ENCODE measurements around the gene SCCPDH.
"Not testable (repeated sequence)": the region's sequence is repeated elsewhere in the genome, so short reads cannot be mapped to it uniquely, and the experiment has no call there.

Gene SCCPDH

GRCh38 chr1:246724731-246725095 is 504 bp downstream of the SCCPDH start:
- in situ Hi-C loops (cut with MboI; ENCODE audit: low pct_unique_long_range_greater_than_20kb, low sequenced_read_pairs, unreplicated experiment), result no loop called here
- TF ChIP-seq CTCF (IDR thresholded peaks at IDR 0.05; ENCODE audit: extremely low read depth, insufficient read depth, missing control alignments), result no peak
- no peak for DNase-seq (ENCODE audit: low spot score)

DNA sequence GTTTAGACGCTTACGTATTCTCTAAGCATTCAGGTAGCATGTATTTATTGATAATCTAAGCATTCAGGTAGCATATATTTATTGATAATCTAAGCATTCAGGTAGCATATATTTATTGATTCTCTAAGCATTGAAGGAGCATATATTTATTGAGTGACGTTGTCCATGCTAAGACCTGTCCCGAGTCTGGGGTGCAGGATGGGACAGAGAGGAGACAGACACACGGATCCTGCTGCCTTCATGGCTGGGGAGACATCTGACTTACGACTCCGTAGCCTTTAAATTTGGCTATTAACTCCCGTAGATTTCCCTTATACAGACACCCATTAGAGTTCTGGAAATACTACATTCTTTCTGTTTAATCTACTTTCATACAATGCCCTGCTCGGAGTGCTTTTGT is 982 bp downstream of the SCCPDH start:
- DNase-seq (ENCODE audit: low spot score), result no peak
- TF ChIP-seq CTCF (IDR thresholded peaks at IDR 0.05; ENCODE audit: extremely low read depth, insufficient read depth, missing control alignments), result no peak
- in situ Hi-C loops (cut with MboI; ENCODE audit: low pct_unique_long_range_greater_than_20kb, low sequenced_read_pairs, unreplicated experiment), result no loop called here

GRCh38 chr1:246726255-246726679 is 2.1 kb downstream of the SCCPDH start:
- no peak for DNase-seq (ENCODE audit: low spot score)
- TF ChIP-seq CTCF (IDR thresholded peaks at IDR 0.05; ENCODE audit: extremely low read depth, insufficient read depth, missing control alignments), result no peak
- in situ Hi-C loops (cut with MboI; ENCODE audit: low pct_unique_long_range_greater_than_20kb, low sequenced_read_pairs, unreplicated experiment), result no loop called here

- no peak for TF ChIP-seq CTCF (IDR thresholded peaks at IDR 0.05; ENCODE audit: extremely low read depth, insufficient read depth, missing control alignments)
- DNase-seq (ENCODE audit: low spot score), result no peak
- in situ Hi-C loops (cut with MboI; ENCODE audit: low pct_unique_long_range_greater_than_20kb, low sequenced_read_pairs, unreplicated experiment), result no loop called here
Measured at GRCh38 chr1:246726881-246727280, 2.7 kb downstream of the SCCPDH start.

DNA sequence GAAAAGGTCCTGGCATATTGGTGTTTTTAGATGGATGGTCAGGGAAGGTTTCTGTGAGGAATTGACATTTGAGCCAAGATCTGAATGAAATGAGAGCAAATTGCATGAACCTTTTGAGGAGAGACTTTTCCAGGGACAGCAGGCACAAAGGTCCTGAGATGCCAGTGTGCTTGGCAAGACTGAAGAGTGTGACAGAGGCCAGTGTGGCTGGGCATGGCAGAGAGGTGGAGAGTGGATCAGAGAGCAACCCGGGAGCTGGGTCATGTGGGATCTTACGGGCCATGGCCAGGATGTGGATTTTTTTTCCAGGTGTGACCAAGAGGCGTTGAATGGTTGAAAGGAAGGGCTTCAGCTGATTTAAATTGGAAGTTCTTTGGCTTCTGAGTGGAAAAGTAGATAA is 3.4 kb downstream of the SCCPDH start:
- no peak for TF ChIP-seq CTCF (IDR thresholded peaks at IDR 0.05; ENCODE audit: extremely low read depth, insufficient read depth, missing control alignments)
- no peak for DNase-seq (ENCODE audit: low spot score)
- in situ Hi-C loops (cut with MboI; ENCODE audit: low pct_unique_long_range_greater_than_20kb, low sequenced_read_pairs, unreplicated experiment), result no loop called here

GRCh38 chr1:246728311-246728710 is 4.1 kb downstream of the SCCPDH start:
- TF ChIP-seq CTCF (IDR thresholded peaks at IDR 0.05; ENCODE audit: extremely low read depth, insufficient read depth, missing control alignments), result no peak
- in situ Hi-C loops (cut with MboI; ENCODE audit: low pct_unique_long_range_greater_than_20kb, low sequenced_read_pairs, unreplicated experiment), result no loop called here
- DNase-seq (ENCODE audit: low spot score), result no peak

DNA sequence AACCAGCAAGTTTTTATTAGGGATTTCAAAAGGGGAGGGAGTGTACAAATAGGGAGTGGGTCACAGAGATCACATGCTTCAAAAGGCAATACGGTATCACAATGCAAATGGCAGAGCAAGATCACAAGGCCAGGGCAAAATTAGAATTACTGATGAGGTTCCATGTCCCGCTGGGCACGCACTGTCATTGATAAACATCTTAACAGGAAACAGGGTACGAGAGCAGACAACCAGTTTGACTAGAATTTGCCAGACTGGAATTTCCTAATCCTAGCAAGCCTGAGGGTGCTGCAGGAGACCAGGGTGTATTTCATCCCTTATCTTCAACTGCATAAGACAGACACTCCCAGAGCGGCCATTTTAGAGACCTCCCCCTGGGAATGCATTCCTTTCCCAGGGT is 4.8 kb downstream of the SCCPDH start:
- in situ Hi-C loops (cut with MboI; ENCODE audit: low pct_unique_long_range_greater_than_20kb, low sequenced_read_pairs, unreplicated experiment), result not testable (repeated sequence)

More for the DNA sequence above, 4.8 kb downstream of the SCCPDH start:
- not testable (repeated sequence) for DNase-seq (ENCODE audit: low spot score)
